ENCODE results near the gene PIGC.
"Not testable (repeated sequence)": the region's sequence is repeated elsewhere in the genome, so short reads cannot be mapped to it uniquely, and the experiment has no call there.

PIGC gene

DNA sequence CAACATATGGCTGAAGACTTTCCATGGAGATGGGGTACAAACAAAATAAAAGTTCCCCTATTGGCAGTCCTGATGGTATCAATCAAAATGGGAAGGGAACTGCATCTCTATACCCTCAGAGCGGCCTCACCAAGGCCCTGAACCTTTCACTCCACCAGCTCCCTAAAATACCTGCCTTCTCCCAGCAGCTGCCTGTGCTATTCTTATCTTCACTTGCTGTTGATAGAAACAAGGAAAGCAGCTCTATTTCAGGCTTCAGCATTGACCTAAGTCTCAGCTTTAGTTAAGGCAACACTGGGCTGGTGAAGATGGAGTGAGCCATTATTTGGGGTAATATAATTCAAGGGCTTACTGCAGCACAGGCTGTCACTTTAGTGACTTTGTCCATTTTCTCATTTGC lies 21.7 kb upstream of the PIGC start:
- no peak for DNase-seq

DNA sequence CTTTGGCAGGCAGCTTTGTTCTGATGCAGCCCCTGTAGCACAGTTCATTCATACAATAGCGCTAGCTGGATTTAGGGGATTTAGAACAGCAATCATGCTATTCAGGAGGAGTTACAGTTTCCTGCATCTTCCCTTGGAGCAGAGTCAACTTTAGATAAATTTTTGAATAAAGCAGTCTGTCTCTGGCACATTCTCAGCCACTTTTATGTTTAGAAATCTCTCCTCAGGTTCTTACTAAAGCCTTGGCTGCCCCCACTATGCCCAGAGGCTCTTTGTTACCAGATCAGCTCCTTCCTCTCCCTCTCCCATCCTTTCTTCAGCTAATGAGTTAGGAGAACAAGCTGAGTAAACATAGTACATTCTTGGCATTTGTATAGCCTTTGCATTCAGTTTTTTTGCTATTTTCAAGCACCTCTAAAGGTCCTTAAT lies 17.0 kb upstream of the PIGC start:
- peak; percentile 11 for DNase-seq

DNA sequence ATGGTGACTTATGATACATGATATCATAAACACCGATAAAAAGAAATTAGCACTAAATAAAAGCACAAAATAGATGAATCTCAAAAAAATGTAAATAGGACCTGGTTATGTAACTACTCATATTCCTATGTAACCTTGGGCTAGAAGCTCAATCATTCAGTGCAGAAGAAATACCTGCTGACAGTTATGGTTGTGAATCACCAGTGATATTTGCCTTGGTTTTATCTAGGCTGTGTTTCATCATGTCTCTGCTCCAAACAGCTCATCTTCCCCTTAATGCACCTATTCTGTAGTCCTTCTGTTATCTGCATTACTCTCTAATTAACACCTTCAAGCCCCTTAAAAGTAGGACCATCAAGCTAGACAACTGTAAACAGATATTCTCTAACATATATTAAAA lies 16.3 kb upstream of the PIGC start:
- DNase-seq, result peak; percentile 58

DNA sequence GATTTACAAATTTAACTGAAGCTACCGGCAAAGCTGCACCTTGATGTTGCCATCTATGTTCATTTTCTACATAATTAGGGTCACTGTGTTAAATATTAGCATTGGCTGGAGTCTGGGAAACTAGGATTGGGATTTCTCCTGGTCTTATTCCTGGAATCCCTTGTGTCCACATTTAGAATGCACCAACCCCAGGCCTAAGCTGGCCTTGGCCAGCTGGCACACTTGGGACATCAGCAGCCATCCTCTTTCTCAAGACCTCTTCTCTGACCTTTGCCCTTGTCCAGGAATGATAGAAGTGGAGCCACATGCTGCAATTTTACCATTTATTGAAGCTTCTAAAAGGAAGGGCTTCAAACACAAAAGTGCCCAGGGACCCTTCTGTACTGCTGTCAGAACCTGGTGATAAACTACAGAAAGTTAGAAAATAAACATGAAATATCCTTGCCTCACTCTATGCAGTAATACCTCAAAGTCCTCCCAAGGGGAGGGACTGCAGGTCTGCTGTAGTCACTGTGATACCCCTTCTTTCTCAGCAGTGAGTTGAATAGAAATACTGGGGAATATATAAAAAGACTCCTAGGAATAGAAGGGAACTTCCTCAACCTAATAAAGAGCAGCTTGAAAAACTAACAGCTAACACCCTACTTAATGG lies 13.7 kb upstream of the PIGC start:
- no peak for DNase-seq

DNA sequence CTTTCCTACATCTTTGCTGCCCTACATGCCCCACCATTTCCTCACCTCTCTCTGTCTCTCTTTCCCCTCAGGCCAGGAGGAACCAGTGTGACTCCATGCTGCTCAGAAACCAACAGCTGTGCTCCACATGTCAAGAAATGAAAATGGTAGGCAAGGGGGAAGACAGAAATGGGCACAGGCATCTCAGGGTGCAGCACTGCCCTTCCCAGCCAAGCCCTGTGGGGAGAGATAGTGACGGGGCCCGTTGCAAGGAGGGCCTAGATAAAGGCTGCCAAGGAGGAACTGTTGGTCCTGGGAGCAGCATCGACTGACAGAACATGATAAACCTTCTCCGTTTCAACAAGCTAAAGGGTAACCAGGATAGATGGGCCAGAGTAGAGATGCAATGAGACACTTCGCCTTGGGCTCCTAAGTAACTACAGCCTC lies 12.5 kb upstream of the PIGC start:
- DNase-seq, result no peak

DNA sequence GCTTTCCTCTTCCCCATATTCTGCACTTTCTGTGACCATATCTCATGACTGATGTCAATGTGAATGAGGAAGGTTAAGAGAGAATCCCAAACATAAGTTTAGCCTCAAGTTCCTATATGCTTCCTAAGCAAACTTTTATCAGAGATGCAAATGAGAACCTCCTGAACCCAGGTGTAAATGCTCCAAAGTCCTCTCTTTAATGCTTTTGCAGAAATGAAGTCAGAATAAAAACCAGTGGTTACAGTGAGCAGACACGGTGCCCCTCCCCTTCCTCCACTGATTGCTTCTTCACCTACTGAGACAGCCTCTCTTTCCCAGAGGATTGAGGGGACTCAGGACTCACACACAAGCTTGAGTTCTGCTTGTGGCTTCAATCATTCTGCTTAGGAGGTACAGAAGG lies 11.6 kb upstream of the PIGC start:
- DNase-seq, result no peak

DNA sequence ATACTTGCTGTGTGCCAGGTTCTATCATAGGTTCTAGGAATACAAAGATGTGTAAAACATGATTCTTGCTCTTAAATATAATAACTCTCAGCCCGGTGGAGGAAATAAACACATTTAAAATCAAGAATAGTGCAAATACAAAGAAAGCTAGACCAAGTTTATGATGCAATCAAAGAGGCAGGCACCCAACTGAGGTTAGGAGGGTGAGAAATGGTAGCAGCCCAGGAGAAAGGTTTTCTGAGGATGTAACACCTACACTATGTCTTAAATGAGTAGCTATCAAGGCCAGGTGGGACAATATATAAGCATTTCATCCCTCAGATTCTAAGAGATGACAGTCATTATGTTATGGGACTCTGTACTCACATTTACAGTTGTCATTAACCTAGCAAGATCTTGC lies 9.7 kb upstream of the PIGC start:
- DNase-seq, result peak; percentile 12

DNA sequence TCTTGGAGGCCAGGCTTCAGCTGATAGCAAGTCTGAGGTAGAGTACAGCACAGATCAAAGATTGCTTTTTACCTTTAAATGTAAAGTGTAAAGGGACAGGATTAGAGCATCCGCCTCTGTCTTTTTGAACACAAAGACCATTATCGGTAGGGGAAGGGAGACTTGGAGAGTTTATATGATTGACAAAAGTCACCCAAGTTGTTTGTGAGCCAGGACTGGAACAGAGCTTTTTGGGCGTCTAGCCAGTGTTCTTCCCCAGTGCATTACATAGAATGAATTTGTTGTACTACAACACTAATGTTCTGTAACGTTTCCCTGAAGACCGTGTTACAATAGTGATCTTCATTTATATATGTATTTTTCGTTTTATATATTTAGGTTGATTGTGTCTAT lies 9.3 kb upstream of the PIGC start:
- DNase-seq, result no peak

DNA sequence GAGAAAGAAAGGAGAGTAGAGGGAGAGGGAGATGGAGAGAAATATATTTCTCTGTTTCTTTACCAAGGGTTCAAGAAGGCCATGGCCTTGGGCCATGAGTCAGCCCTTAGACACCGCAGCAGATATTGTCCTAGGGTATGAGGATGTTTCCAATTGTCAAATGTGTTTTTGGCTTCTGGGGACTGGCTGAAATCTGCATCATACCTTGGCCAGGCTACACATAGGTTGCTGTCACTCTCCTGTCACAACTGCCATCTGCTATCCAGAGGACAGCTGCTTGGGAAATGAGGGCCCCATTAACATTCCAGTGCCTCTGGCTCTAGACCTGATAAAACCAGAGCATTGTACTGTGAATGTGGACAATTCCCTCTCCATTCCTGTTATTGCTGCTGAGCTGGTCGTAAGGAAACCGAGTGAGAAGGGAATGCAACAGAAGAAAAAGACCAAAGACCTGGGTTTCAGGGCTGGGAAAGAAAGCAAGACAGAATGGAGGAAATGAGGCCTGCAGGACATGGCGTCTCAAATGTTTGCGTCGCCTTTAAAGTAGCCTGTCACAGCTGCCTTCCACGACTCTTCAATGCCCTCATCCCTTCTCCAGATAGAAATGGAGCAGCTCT lies 8.8 kb upstream of the PIGC start:
- DNase-seq, result peak; percentile 71

DNA sequence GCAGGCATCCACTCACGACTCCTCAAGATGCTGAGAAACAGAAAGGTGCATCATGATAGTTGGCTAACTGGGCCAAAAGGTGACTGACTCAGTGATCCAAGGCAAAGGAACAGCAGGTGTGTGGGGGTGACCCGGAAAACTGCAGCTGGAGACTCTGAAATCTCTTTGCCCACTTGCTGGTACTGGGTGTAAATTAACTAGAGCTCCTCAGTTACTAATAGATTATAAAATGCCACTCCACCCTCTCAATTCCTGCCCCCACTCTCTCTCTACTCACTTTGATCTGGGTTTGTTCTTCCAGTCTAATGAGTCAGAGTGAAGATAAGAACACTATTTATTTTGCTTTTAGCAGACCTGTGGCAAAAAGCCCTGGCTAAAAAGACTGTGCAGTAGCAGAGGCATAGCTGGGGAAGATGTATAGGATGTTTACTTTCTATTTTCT lies 7.2 kb upstream of the PIGC start:
- DNase-seq, result peak; percentile 84

DNA sequence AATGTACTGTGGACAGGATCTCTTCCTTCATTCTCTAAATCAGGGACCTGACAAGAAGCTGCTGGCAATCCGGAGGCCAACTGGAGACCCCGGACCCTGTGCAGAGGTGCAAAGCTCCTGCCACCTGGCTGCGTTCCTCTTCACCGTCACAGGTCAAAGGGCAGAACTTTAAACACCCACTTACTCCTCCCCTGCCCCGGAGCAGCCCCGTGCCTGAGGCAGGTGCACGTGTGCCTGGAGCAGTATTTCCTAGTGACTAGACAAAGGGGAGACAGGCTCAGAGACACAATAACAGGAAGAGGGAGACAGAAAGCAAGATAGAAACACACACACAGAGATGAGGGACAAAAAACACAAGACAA lies 6.6 kb upstream of the PIGC start:
- peak; percentile 90 for DNase-seq

DNA sequence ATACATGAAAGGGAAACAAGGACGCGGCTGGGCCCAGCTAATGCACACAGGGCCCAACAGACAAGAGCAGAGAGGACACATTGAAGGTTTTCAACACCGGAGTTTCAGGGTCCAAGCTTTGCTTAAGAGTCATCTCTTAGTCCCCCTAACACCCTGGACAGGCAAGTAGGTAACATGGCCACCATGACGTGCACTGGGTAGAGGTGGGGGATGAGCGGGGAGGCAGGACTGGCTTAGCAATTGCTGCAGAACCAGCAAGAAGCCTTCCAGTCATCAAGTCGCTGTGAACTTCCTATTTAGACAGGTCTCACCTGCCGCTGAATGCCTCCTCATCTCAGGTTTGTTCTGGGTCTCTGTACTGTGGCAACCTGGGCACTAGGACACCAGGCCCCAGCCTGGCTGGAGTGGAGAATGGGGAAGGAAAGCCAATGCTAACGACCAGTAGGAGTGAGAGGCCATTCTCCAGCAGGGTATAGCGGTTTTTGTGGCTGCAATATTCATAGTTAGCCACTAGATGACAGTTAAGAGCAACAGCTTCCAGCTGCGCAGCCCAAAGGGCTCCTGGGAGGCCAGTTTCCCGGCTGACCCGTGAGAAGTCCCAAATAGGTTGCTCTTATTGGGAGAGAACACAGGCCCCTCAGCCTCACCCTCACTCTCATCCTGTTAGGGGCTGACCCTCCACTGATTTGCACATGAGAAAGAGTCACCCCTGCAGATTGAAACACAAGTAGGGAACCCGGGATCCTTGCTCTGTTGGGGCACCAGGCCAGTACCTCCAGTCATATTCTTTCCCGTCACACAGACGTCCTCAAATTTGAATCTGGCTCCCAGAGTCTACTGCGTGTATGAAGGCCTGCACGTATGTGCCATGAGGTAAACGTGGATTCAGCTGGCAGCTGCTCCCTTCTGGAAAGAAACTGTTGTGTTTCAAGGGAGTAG lies 6.0 kb upstream of the PIGC start:
- DNase-seq, result peak; percentile 95

DNA sequence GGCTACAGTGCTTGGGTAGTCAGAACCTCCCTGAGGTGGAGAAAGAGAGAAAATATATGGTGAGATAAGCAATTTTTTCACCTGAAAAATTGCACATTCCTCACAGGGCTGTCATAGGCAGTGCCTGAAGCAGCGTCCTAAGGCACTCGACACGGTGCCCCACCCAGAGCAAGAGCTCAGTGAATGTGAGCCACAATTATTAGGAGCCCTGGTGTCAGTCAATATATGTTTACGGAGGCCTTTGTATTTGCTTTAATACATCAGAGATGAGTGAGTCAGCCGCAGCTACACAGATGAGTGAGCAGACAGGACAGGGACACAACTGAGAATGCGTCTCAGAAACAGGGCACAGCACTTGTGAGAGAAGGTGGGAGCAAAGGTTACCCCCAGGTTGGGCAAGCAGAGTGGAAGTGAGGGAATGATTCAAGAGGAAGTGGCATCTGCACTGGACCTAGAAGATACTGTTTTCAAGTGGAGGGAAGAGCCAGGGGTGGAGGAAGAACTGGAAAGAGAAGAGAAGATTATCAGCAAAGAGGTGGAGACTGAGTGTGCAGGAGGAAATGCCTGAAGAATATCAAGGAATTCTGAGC lies 5.2 kb upstream of the PIGC start:
- DNase-seq, result peak; percentile 97

DNA sequence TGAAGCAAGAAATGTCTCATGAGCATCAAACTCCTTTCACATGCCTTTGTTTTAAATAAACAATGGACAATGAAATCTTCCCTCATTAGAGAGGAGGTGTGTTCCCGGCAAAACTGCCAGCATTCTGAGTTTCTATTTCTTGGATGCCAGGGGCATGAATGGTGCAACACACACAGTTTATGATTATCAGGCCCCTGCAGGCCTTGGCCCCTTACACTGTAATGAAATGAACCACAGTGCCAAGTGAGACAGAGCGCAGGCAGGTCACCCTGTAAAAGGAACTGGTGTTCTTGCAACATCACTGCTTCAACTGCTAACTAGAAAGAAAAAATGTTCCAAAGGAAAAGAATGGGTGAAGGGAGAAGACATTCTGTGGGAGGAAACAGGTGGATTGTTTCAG lies 3.8 kb upstream of the PIGC start:
- no peak for DNase-seq

DNA sequence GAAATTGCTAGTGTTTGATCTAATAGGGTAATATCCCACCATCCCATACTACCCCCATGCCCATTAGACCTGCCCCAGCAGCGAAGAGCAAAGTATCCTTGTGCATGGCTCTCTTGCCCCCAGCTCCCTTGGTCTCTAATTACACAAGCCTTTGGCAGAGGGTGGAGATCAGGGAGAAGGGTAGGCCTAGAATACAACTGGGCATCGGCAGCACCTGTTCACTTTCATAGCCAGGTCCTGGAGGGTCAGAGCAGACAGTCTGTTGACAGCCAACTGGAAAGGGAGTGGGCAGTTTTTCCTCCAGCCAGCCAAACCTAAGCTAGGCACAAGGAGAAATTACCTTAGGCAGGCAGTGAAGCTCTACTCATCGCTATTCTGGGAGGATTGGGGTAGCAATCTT lies 2.7 kb upstream of the PIGC start:
- no peak for DNase-seq

DNA sequence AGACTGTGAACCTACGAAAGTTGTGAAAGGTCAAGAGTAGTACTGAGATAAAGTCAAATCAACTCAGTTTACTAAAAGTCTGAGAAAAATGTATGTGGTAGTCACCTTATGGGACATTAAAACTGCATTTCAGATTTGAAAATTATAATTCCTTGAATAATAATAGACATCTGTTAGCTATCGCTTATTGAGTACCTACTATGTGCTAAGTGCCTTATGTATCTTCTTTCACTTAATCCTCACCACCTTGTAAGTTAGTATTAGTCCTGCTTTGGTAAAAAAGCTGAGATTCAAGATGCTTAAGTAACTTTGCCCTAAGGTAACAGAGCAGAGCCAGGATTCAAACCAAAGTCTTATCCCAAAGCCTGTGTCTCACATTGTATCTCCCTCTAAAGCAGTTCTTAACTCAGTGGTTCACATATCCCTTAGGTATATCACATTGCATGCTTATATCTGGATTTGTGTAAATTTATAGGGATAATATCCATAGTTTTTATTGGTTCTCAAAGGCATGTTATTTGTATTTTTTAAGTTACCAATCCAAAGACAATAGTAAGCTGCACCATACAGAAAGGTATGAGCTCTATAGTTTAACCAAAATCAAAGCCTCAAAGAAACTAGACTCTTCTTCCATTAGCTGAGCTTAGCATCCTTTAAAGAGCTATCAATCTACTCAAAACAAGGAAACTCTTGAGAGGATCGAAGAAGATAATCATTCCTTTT lies 865 bp downstream of the PIGC start:
- no peak for DNase-seq

DNA sequence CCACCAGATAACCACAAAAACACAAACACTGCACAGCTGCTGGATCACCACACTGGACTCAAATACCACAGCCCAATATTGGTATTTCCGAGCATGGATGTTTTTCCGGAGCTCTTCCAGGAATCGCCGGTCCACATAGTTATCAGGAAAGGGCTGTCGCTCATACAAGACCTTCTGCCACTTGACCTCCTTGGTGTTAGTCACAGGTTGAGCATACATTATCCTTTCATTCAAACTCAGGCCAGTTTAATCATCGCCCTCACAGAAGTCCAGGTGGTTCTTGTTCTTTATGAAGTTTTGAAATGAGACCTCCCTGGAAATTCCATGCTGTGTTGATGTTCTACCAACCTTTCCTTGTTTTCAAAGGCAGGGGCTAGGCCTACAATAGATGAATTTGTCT lies 1.5 kb downstream of the PIGC start:
- DNase-seq, result no peak

DNA sequence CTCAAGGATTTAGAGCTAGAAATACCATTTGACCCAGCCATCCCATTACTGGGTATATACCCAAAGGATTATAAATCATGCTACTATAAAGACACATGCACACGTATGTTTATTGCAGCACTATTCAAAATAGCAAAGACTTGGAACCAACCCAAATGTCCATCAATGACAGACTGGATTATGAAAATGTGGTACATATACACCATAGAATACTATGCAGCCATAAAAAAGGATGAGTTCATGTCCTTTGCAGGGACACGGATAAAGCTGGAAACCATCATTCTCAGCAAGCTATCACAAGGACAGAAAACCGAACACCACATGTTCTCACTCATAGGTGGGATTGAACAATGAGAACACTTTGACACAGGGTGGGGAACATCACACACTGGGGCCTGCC lies 6.7 kb downstream of the PIGC start:
- not testable (repeated sequence) for DNase-seq

DNA sequence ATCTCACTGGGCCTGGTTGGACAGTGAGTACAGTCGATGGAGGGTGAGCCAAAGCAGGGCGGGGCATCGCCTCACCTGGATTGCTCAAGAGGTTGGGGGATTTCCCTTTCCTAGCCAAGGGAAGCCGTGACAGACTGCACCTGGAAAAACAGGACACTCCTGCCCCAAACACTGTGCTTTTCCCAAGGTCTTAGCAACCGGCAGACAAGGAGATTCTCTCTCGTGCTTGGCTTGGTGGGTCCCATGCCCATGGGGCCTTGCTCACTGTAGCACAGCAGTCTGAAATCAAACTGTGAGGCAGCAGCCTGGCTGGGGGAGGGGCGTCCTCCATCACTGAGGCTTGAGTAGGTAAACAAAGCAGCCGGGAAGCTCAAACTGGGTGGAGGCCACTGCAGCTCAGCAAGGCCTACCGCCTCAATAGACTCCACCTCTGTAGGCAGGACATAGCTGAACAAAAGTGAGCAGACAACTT lies 12.1 kb downstream of the PIGC start:
- DNase-seq, result peak; percentile 91

DNA sequence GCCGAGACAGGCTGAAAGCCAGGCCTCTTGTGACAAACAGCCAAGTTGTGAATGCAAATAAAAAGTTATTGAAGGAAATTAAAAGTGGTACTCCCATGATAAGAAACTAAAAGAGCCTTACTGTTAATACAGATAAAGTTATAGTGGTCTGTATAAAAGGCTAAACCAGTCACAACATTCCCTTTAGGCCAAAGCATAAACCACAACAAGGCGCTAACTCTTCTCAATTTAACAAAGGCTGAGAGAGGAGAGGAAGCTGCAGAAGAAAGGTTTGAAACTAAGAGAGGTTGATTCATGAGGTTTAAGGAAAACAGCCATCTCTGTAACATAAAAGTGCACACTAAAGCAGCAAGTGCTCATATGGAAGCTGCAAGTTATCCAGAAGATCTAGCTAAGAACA lies 12.7 kb downstream of the PIGC start:
- no peak for DNase-seq

DNA sequence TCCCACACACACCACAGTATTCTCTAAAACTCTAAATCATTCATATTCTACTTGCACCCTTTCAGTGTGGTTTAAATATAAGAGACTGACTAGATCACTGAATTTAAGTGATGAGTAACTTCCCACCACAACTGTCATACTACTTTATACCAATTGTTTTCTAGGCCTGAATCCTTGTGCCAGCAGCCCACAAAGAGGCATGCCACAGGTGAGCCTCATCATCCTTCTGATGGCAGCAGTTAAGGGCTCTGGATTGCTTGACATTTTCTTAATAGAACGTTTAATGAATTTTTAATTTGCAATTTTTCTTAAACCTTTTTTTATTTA lies 13.8 kb downstream of the PIGC start:
- no peak for DNase-seq

DNA sequence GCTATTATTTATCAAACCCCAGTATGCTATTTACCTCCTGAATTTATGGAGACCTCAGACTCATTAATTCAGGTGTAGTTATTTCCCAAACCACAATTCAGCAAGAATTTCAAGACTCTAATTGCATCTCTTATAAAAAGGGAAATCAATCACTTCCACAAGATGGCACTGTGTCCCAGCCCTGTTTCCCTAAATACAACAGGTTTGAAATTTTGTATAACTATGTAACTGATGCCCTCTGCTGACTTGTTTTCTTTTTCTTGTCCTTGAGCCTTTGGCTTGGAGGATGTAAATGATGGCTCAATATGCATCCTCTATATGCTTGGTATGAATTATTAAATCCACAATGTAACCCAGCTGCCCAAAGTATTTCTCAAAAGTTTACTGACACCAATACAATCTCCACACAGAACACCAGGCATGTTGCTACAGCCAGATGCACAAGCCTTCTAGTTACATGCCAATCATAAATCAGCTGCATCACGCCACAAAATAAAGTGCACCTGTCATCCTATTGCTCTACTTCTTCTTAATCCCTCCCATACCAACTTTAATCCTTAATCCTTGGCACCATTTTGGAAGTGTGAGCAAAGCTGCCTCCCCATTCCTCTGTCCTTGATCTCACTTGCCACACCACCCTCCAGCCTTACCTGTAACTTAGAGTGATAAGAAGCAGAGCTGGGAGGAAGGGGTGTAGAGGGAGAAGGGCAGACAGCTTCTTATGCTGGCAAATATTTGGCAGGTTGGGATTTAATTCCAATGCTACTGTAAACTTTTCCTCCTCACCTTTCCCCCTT lies 14.3 kb downstream of the PIGC start:
- peak; percentile 81 for DNase-seq
